Stimulated activated CD4-positive, alpha-beta T cell treated with anti-CD3 and anti-CD28 coated beads, Interleukin-1b, Interleukin-23, amount 100 ng/mL, for 4 hours (primary cell): Measurements from ENCODE around the gene AFTPH.

Source experiments
- DNase-seq, 2 donors: peaks; one replicate each; pipeline ENCODE4 v3.0.0-alpha.2; 2020; ENCODE audit warnings: low read depth in 2 of 2

Gene AFTPH

GRCh38 chr2:64541547-64541946 lies 17.4 kb downstream of the AFTPH start:
- DNase-seq = no peak

- DNase-seq = no peak
These were observed 18.2 kb downstream of the AFTPH start for GRCh38 chr2:64542071-64543007.

DNA sequence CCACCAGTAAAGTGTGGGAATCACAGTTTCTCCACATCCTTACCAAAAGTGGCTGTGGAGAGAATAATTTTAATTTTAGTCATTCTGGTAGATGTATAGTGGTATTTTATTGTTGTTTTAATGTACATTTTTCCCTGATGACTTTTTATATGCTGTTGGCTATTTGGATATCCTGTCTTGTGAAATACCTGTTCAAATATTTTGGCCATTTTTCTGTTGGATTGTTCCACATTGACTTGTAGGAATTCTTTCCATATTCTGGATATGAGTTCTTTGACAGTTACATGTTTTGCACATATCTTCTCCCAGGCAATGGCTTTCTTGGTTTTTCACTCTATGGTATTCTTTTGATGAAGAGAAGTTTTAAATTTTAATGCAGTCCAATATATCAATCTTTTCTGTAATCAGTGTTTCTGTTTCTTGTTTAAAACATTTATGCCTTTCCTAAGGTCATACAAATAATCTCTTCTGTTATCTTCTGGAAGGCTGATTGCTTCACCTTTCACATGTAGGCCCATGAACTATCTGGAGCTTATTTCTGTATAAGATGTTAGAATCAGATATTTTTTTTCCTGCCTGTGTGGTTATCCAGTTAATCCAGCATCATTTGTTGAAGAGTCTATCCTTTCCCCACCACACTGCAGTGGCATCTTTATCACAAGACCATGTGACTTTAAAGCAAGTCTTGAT lies 19.0 kb downstream of the AFTPH start:
- DNase-seq = no peak

DNA sequence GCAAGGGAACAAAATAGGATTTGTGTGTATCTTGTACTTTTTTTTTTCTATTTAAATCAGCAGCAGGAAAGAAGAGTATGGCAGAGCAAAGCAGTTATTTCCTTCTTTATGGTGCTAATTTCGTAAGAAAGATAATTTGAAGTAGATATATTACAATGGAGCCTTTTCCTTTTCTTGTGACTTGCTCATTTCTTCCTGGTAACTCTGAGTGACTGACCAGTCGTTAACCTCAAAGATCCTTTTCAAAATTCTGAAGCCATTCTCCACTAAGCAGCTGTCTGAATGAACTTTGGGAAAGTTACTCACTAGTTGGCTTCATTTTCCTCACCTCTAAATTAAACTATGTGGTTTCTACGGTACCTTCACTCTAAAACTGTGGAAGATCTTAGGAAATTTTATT lies 24.6 kb downstream of the AFTPH start:
- no peak for DNase-seq

DNA sequence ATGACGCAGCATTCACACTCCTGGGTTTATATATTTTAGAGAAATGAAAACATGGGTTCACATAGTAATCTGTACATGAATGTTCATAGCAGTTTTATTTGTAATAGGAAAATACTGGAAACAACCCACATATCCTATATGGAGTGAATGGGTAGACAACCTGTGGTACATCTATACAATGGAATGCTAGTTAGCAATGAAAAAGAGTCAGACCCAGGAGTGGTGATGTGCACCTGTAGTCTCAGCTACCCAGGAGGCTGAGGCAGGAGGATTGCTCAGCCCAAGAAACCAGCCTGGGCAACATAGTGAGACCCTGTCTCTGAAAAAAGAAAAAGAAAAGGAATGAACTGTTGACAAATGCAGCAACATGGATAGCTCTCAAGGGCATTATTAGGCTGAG lies 25.9 kb downstream of the AFTPH start:
- DNase-seq = no peak

DNA sequence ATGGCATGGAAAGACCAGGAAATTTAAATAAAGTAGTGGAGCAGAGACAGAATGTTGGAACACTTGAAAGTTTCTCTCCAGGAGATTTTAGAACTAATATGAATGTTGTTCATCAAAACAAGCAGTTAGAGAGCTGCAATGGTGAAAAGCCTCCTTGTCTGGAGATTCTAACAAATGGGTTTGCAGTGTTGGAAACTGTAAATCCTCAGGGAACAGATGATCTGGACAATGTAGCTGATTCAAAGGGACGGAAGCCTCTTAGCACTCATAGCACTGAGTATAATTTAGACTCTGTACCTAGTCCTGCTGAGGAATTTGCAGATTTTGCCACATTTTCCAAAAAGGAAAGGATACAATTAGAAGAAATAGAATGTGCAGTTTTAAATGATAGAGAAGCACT lies 27.7 kb downstream of the AFTPH start:
- DNase-seq = no peak

DNA sequence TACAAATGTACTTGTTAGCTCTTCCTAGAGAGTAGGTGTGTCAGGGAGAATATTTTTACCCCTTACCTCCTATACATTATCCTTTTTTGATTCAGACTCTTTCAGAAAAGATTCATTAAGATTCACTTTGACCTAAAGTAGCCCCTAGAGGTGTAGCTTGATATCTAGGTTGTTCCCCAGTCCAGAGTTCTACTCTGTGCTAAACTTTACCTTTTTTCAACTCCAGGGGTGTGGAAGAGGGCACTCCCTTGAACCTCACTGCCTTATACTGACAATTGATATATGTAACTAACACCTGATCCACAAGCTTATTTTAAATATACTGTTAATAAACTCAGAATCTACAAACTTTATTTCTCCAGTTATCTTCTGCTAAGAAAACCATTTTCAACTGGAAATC lies 30.0 kb downstream of the AFTPH start:
- DNase-seq = no peak

DNA sequence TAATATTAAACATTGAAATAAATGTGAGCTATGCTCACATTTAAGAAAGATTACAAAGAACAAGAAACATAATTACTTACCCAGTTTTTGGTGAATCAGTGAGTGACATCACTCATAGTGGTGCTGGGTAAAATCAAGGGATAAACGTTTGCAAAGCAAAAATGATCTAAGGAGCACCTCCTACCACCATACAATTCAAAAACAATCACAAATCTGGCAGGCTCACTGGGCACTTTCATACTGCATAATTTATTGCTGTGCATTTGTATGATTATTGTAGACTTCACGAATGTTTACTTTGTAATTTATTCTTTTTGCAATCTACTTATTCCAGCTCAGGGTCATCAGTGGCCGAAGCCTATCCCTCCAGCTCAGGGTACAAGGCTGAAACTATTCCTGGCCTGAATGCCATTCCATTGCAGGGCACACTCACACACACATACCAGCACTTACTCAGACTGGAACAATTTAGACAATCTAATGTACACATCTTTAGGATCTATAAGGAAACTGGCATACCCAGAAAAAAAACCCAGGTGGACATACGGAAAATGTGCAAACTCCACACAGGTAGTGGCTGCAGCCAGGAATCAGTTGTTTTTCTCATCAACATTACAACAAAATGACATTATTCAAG lies 34.4 kb downstream of the AFTPH start:
- no peak for DNase-seq

DNA sequence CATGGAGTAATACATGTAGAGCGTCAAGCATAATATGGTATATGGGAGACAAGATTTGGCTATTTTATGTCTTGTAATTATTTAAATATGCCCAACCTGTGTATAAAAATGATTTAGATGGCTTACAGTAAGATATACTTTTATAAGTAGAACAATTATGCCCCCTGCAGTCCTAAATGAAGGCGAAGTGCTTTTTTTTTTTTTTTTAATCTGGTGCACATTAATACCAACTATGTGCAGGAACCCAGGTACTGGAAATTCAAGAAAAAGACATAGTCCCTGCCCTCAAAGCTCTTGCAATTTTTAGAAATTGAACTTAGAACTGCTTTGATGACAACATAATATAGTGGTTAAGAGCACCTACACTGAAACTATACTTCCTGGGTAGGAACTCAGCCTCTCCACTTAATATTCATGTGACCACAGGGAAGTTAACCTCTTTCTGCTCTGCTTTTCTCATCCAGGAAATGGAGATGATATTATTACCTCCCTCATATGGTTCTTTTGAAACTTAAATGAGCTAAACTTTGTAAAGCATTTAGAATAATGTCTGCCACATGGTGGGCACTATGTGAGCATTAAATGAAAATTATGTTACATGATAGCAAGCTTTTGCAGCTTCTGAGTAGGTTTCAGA lies 38.1 kb downstream of the AFTPH start:
- no peak for DNase-seq

GRCh38 chr2:64563436-64563938 lies 39.4 kb downstream of the AFTPH start:
- no peak for DNase-seq

GRCh38 chr2:64565949-64566710 lies 42.0 kb downstream of the AFTPH start:
- no peak for DNase-seq

DNA sequence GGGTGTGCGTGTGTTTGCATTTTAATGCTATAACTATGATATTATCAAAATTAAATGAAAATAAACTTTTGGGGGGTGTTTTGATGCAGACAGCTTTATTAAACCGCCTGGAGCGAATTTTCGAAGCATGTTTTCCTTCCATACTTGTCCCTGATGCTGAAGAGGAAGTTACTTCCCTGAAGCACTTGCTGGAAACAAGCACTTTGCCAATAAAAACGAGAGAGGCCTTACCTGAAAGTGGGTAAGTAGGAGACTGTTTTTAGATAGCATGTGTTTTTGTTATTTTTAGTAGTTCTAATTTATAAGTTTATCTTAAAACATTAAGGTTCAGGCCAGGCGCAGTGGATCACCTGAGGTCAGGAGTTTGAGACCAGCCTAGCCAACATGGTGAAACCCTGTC lies 43.3 kb downstream of the AFTPH start:
- no peak for DNase-seq

DNA sequence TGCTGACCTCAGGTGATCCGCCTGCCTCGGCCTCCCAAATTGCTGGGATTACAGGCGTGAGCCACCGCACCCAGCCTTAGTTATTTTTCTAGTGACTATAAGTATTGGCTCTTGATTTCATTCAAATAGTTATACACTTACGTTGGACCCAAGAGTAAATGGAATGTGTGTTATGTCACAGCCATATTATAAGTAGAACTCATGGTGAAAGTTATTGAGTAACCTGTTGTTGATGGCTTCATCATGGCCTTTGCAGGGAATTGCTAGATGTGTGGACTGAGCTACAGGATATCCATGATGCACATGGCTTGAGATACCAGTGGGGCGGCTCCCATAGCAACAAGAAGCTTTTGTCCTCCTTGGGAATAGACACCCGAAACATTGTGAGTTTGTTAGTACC lies 44.7 kb downstream of the AFTPH start:
- no peak for DNase-seq

GRCh38 chr2:64574871-64575270 lies 50.7 kb downstream of the AFTPH start:
- no peak for DNase-seq

DNA sequence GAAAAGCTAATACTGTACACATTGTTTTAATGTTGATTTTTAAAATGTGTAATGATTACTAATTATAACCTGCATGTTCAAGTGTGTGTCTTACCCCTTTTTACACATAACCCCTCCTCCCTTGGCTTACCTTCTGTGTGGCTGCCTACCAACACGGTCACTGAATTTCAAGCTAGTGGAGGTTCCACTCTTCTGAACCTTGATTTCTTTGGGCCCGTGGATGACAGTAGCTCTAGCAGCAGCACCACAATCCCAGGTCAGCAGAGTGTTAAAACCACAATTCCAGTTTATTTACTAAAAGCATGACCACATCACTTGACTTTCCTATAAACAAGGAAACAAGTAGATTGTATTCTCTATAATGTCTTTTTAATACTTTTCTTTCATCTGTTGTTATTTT lies 56.9 kb downstream of the AFTPH start:
- no peak for DNase-seq

- DNase-seq = no peak
These were observed 57.8 kb downstream of the AFTPH start for GRCh38 chr2:64581777-64582539.

DNA sequence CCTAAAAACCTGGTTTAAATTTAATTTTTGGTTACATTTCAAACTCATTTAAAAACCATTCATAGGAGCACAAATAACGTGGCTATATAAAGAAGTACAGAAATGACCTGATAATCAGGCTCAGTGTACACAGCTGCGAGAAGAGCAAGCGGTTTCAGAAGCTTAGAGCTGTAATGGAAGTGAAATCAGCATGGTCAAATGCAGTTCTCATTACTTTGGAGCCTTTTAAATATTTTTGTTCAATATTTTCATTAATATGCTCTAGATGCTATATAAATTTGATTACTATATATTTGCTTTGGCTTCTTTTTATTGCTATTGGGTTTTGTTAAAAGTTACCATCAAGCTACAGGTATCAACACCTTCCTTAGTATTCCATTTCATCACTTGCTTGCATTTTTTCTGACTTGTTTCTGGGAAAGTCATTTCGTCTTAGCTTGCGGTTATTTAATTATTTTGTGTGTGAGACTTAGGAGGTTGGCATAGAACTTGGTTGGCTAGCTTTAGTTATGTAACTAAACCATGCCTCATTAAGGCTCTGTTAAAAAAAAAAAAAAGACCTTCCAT lies 58.7 kb downstream of the AFTPH start:
- no peak for DNase-seq

DNA sequence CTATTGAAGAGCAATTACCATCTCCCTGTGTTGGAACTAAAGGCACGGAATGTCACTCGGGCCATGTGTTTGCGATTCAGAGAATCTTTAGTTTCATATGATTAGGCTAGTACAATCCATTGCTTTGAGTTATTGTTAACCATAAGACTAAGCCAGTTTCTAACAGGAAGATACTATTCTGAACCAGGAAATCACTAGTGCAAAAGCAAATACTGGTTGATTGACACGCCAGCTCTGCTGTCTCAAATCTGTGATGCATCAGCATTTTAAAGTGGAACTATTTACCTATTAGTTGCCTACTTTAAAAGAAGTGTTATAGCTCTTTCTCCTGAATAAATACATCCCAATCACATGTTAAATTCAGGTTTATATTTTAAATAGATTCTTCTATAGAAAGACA lies 61.9 kb downstream of the AFTPH start:
- no peak for DNase-seq

DNA sequence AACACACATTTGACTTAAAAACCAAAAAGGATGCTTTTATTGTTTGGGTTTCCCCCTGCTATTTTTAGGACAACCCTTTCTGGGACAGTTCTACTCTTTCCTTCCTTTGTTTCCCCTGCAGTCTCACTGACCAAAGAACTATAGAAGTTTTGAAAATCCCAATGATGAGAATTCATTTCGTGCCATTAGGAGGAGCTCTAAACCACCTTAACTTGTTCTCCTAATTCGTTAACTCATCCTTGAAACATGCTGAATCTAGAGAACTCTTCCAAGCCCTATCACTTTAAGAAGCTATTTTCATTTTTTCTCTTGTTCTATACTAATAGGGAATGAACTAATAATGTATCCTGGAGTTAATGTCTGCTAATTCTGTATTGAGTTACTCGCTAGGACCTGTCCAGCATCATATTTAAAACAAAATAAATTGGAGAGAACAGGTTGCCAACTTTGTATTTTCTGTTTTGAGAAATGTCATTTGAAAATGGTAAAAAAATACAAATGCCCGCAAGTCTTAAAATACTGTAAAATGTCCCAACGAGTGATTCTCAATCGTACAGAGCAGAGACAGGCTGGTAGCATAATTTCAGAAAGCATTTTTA lies 62.9 kb downstream of the AFTPH start:
- DNase-seq = no peak

DNA sequence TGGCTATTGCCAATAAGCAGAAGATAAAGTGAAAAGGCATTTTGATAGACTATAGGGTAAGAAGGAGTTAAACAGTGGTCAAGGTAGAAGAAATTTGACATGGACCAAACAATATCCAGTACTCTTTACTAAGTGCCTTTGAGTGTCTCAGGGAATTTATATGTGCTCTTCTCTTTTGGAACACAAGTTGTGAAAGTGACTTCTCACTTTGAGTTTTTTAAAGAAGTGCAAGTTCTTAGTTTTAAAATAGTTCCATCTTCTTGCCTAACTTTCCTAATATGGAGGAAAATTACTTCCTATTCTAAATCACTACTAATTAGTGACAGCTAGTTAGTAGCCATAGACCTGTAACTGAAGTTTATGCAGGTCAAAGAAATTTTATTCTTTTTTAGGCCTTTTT lies 63.4 kb downstream of the AFTPH start:
- DNase-seq = no peak
